ENCODE measurements around the gene PITPNC1.
"Not testable (repeated sequence)": the region's sequence is repeated elsewhere in the genome, so short reads cannot be mapped to it uniquely, and the experiment has no call there.

Gene PITPNC1

DNA sequence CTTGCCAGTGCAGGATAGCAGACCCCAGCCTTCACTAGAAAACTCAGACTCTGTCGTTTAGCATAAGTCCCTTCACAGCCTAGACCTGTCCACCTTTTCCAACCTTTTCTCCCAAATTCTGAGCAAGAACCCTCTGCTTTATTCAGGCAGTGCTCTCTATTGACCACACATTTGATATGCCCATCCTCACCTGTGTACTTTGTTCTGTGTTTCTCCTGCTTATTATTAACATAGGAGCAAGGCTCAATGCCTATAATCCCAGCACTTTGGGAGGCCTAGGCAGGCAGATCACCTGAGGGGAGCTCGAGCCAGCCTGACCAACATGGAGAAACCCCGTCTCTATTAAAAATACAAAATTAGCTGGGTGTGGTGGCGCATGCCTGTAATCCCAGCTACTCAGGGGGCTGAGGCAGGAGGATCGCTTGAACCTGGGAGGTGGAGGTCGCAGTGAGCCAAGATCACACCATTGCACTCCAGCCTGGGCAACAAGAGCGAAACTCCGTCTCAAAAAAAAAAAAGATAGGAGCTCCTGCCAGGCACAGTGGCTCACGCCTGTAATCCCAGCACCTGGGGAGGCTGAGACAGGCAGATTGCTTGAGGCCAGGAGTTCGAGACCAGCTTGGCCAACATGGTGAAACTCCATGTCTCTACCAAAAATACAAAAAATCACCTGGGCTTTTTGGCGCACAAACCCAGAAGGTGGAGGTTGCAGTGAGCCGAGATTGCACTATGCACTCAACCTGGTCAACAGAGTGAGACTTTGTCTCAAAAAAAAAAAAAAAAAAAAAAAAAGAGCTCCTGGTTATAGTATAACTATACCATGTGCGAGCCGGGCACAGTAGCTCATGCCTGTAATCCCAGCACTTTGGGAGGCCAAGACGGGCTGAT lies 350.3 kb downstream of the PITPNC1 start:
- not testable (repeated sequence) for H3K9me3 Mint-ChIP-seq; H3K4me3 Mint-ChIP-seq; ATAC-seq; H3K27ac Mint-ChIP-seq; DNase-seq (ENCODE audit: low spot score in 2 of 2); H3K4me1 Mint-ChIP-seq
- peaks cover 100% of the 10 kb centered on the region for H3K36me3 Mint-ChIP-seq

GRCh38 chr17:67729903-67730302 lies 352.8 kb downstream of the PITPNC1 start:
- Mint-ChIP-seq H3K9me3 (no peaks in the 10 kb centered on the region), H3K4me3 (no peak overlapping the region), H3K4me1 (peaks cover 19% of the 10 kb centered on the region), H3K36me3 (peaks cover 100% of the 10 kb centered on the region), H3K27ac (no peak overlapping the region)
- DNase-seq (ENCODE audit: low spot score in 2 of 2) (no peak), ATAC-seq (no peak)

GRCh38 chr17:67730731-67731130 lies 353.6 kb downstream of the PITPNC1 start:
- Mint-ChIP-seq H3K4me1 (peaks cover 19% of the 10 kb centered on the region), H3K4me3 (no peak overlapping the region), H3K27ac (no peak overlapping the region), H3K36me3 (peaks cover 100% of the 10 kb centered on the region), H3K9me3 (no peaks in the 10 kb centered on the region)
- DNase-seq (ENCODE audit: low spot score in 2 of 2) (no peak), ATAC-seq (no peak)

DNA sequence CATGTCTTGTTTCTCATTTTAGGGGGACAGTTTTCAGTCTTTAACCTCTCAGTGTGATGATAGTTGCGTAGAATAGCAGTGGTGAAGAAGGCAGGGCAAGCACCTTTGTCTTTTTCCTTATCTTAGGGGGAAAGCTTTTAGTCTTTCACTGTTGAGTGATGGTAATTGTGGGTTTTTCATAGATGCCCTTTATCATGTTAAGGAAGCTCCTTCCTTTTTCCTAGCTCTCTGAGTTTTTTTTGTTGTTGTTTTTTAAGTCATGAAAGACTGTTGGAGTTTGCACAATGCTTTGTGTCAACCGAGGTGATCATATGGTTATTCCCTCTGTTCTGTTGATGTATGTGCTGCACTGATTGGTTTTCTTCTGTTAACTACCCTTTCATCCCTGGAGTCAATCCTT lies 356.4 kb downstream of the PITPNC1 start:
- Mint-ChIP-seq H3K27ac (peak overlapping the region; percentile 1), H3K4me3 (no peak overlapping the region)

GRCh38 chr17:67737145-67737544 lies 360.1 kb downstream of the PITPNC1 start:
- H3K4me3 Mint-ChIP-seq: no peak overlapping the region
- no peaks in the 10 kb centered on the region for H3K9me3 Mint-ChIP-seq
- no peak overlapping the region for H3K27ac Mint-ChIP-seq
- no peak for ATAC-seq
- H3K36me3 Mint-ChIP-seq: peaks cover 100% of the 10 kb centered on the region
- DNase-seq (ENCODE audit: low spot score in 2 of 2): no peak
- peaks cover 12% of the 10 kb centered on the region for H3K4me1 Mint-ChIP-seq

More for the DNA sequence above, 356.4 kb downstream of the PITPNC1 start:
- DNase-seq (ENCODE audit: low spot score in 2 of 2): no peak
- no peaks in the 10 kb centered on the region for H3K9me3 Mint-ChIP-seq
- H3K4me1 Mint-ChIP-seq: peaks cover 15% of the 10 kb centered on the region
- H3K36me3 Mint-ChIP-seq: peaks cover 100% of the 10 kb centered on the region
- ATAC-seq: no peak

- Mint-ChIP-seq H3K4me3 (no peak overlapping the region), H3K9me3 (no peaks in the 10 kb centered on the region), H3K4me1 (no peaks in the 10 kb centered on the region), H3K36me3 (peaks cover 100% of the 10 kb centered on the region), H3K27ac (peak overlapping the region; percentile 32)
- ATAC-seq (no peak), DNase-seq (ENCODE audit: low spot score in 2 of 2) (no peak)
These were observed 364.9 kb downstream of the PITPNC1 start for GRCh38 chr17:67742025-67742424.
